Spleen (tissue), 7 donors: ENCODE results near the gene SRXN1.

Experiments used
- CTCF ChIP-seq, 11 experiments: fragments of 200-600 bp in 7 of 11; fragments of 450-650 bp in 4 of 11; sonication (generic) in 4 of 11; IDR thresholded peaks in 8 of 11; conservative IDR thresholded peaks in 3 of 11; 1 replicate in 7 of 11; 2 replicates in 4 of 11; pipeline versions ENCODE4 v1.4.0 to v1.8.0; 2016 to 2021; ENCODE audit warnings: antibody characterized with exemption in 11 of 11, inconsistent platforms in 4 of 11, mild to moderate bottlenecking in 1 of 11
- POLR2A ChIP-seq, 3 donors: fragments of 450-650 bp; IDR thresholded peaks; one replicate each; pipeline ENCODE4 v1.5.1; 2017; ENCODE audit warnings: antibody characterized with exemption in 3 of 3, mild to moderate bottlenecking in 1 of 3
- POLR2AphosphoS5 ChIP-seq, 3 donors: sonication (generic); formaldehyde crosslinking; IDR thresholded peaks; one replicate each; pipeline ENCODE4 v1.5.1; 2017; ENCODE audit warnings: antibody characterized with exemption in 3 of 3
- donor health status: DM: no; HTN: no; CAD: no; lungs with moderate emphysema.
- donor health status: DM: no; HTN: no; CAD: no.
- donor health status: DM: no; HTN: no; CAD: no.

GRCh38 chr20:618980-619379 lies 34.0 kb downstream of the SRXN1 start:
- TF ChIP-seq CTCF (IDR thresholded peaks at IDR 0.05 in 8 of 11, conservative IDR thresholded peaks at IDR 0.05 in 3 of 11) (no peak), POLR2A (IDR thresholded peaks at IDR 0.05) (no peak), POLR2AphosphoS5 (IDR thresholded peaks at IDR 0.05) (no peak)
